SK-N-SH (cell line): Measurements from ENCODE around the gene LATS2. TPM values are rescaled to one million over a fixed set of nuclear protein-coding genes. Genes with fewer than 3 reads are reported as not detected.

Source experiments
- CTCF ChIA-PET: fragments of 300-600, 350-600 bp; formaldehyde crosslinking; extraction: SDS; loops from one replicate; lab custom pipeline; 2021; lab: Yijun Ruan, JAX
- POLR2A ChIA-PET: fragments of 350-600 bp; sonication (Branson Sonifier 250); formaldehyde crosslinking; extraction: SDS; loops from one replicate; lab custom pipeline; 2020; ENCODE audit warnings: antibody characterized with exemption, inconsistent platforms; lab: Yijun Ruan, JAX
- DNase-seq: peaks from one replicate; pipeline ENCODE4 v3.0.0; 2012
- H2AFZ ChIP-seq: fragments of 200-600 bp; sonication (generic); 2 replicates; pipeline ENCODE4 v1.8.1; 2016; ENCODE audit warnings: antibody characterized with exemption, mild to moderate bottlenecking, low read depth
- H3F3A ChIP-seq: fragments of 200-600 bp; sonication (generic); replicated peaks from 2 replicates; pipeline ENCODE3; 2016; ENCODE audit warnings: antibody characterized with exemption, mild to moderate bottlenecking; ENCODE audit not compliant: insufficient read depth
- H3K27ac ChIP-seq, 2 experiments: fragments of 200-500 bp in 1 of 2; fragments of 200-600 bp in 1 of 2; sonication (Bioruptor generic) in 1 of 2; sonication (generic), shearing (Covaris generic) in 1 of 2; 2 replicates each; pipeline versions ENCODE4 v1.5.1 to v1.6.1; 2014 to 2016; ENCODE audit warnings: low read depth in 2 of 2, inconsistent platforms in 1 of 2, low read length in 1 of 2, mild to moderate bottlenecking in 1 of 2, mixed read lengths in 1 of 2
- H3K27me3 ChIP-seq: fragments of 200-600 bp; sonication (generic), shearing (Covaris generic); 2 replicates; pipeline ENCODE4 v1.6.1; 2016; ENCODE audit warnings: mixed run types; ENCODE audit not compliant: insufficient read depth
- H3K36me3 ChIP-seq, 2 experiments: fragments of 200-500 bp in 1 of 2; fragments of 200-600 bp in 1 of 2; sonication (Bioruptor generic) in 1 of 2; sonication (generic) in 1 of 2; replicated peaks in 1 of 2; 2 replicates each; pipeline versions ENCODE3 to v1.5.1; 2014 to 2016; ENCODE audit warnings: low read length in 1 of 2, mild to moderate bottlenecking in 1 of 2; ENCODE audit not compliant: insufficient read depth in 2 of 2, control insufficient read depth in 1 of 2
- H3K4me1 ChIP-seq, 2 experiments: fragments of 200-500 bp in 1 of 2; fragments of 200-600 bp in 1 of 2; sonication (Bioruptor generic) in 1 of 2; sonication (generic), shearing (Covaris generic) in 1 of 2; 2 replicates each; pipeline versions ENCODE4 v1.5.1 to v1.6.1; 2014 to 2016; ENCODE audit warnings: low read depth in 1 of 2, low read length in 1 of 2, mixed run types in 1 of 2; ENCODE audit not compliant: insufficient read depth in 2 of 2, control insufficient read depth in 1 of 2
- H3K4me2 ChIP-seq: fragments of 200-600 bp; sonication (generic), shearing (Covaris generic); 2 replicates; pipeline ENCODE4 v1.6.1; 2017; ENCODE audit warnings: mixed run types
- H3K4me3 ChIP-seq, 2 experiments: fragments of 200-500 bp in 1 of 2; fragments of 200-600 bp in 1 of 2; sonication (Bioruptor generic) in 1 of 2; sonication (generic), shearing (Covaris generic) in 1 of 2; 2 replicates each; pipeline versions ENCODE4 v1.5.1 to v1.8.1; 2014 to 2016; ENCODE audit warnings: low read depth in 2 of 2, inconsistent platforms in 1 of 2, low read length in 1 of 2, mild to moderate bottlenecking in 1 of 2, mixed read lengths in 1 of 2, moderate library complexity in 1 of 2
- H3K79me2 ChIP-seq: fragments of 200-600 bp; sonication (generic); 2 replicates; pipeline ENCODE4 v1.8.1; 2017; ENCODE audit warnings: mild to moderate bottlenecking; ENCODE audit not compliant: insufficient read depth
- H3K9ac ChIP-seq: fragments of 200-600 bp; sonication (generic); 2 replicates; pipeline ENCODE4 v1.6.1; 2017; ENCODE audit warnings: mixed run types
- H3K9me2 ChIP-seq: fragments of 200-600 bp; sonication (generic); 2 replicates; pipeline ENCODE4 v1.6.1; 2017; ENCODE audit warnings: mixed run types
- H3K9me3 ChIP-seq: fragments of 200-600 bp; sonication (generic); 2 replicates; pipeline ENCODE4 v1.6.1; 2017; ENCODE audit warnings: mixed run types, mild to moderate bottlenecking, moderate library complexity
- H4K20me1 ChIP-seq: fragments of 200-600 bp; sonication (generic); 2 replicates; pipeline ENCODE4 v1.6.1; 2017; ENCODE audit warnings: mild to moderate bottlenecking, mixed run types; ENCODE audit not compliant: insufficient read depth
- FOXM1 ChIP-seq: IDR thresholded peaks from 2 replicates; pipeline ENCODE4 v1.4.0; 2012; ENCODE audit warnings: low read depth, mild to moderate bottlenecking
- GABPA ChIP-seq: IDR thresholded peaks from 2 replicates; pipeline ENCODE4 v1.4.0; 2012; ENCODE audit warnings: low read depth, mild to moderate bottlenecking
- IRF3 ChIP-seq: fragments of 150-350 bp; IDR thresholded peaks from 2 replicates; pipeline ENCODE4 v1.6.1; 2016; ENCODE audit warnings: mild to moderate bottlenecking, low read depth, low read length
- JUND ChIP-seq: IDR thresholded peaks from 2 replicates; pipeline ENCODE4 v1.4.0; 2012
- MAX ChIP-seq: IDR thresholded peaks from 2 replicates; pipeline ENCODE4 v1.4.0; 2012; ENCODE audit warnings: low read depth
- MEF2A ChIP-seq: IDR thresholded peaks from 2 replicates; pipeline ENCODE4 v1.4.0; 2012; ENCODE audit warnings: low read depth, borderline replicate concordance
- NFIC ChIP-seq: IDR thresholded peaks from 2 replicates; pipeline ENCODE4 v1.4.0; 2012; ENCODE audit warnings: borderline replicate concordance
- POLR2AphosphoS5 ChIP-seq: IDR thresholded peaks from 2 replicates; pipeline ENCODE4 v1.6.1; 2012; ENCODE audit warnings: low read depth, low read length
- RAD21 ChIP-seq: IDR thresholded peaks from 2 replicates; pipeline ENCODE4 v1.6.1; 2012; ENCODE audit warnings: mild to moderate bottlenecking, low read length
- SMC3 ChIP-seq: IDR thresholded peaks from 2 replicates; pipeline ENCODE4 v1.6.1; 2012; ENCODE audit warnings: low read depth, low read length, improper control_type of control experiment
- TCF12 ChIP-seq: IDR thresholded peaks from 2 replicates; pipeline ENCODE4 v1.4.0; 2012
- ZBTB33 ChIP-seq: IDR thresholded peaks from 2 replicates; pipeline ENCODE4 v1.4.0; 2012; ENCODE audit warnings: low read depth, borderline replicate concordance
- WGBS: methylation state at CpG from one replicate; pipeline ENCODE4 v1.1.6; 2017; ENCODE audit warnings: low lambda C conversion rate; 5-methylcytosine and 5-hydroxymethylcytosine counted together
- polyA plus RNA-seq, 3 experiments: library from polyadenylated mRNA; depleted of rRNA; stranded (reverse); fragments of >200 nt; gene quantifications; 2 replicates each; pipeline ENCODE4 v1.2.3, GENCODE V29; 2012
- TF ChIP-seq, protein P1 (sequence below): fragments of 150-350 bp; IDR thresholded peaks from 2 replicates; pipeline ENCODE4 v1.6.1; 2017; ENCODE audit warnings: antibody characterized with exemption, low read length, low read depth, borderline replicate concordance
- TF ChIP-seq, protein P2 (sequence below): IDR thresholded peaks from 2 replicates; pipeline ENCODE4; 2012

Gene LATS2
- polyA plus RNA-seq, 1 of the 3 experiments (the other 2 are of a cell fraction), result 19.6 TPM

GRCh38 chr13:21088534-21088933, 27.1 kb upstream of the LATS2 start:
- 42% methylated on average over 1 of the region's 1 CpG for WGBS
- H2AFZ ChIP-seq, result no peak overlapping the region
- H4K20me1 ChIP-seq, result no peaks in the 10 kb centered on the region
- TF ChIP-seq GABPA, result no peak
- no peaks in the 10 kb centered on the region for H3K27me3 ChIP-seq
- no peak overlapping the region for H3K27ac ChIP-seq
- no peaks in the 10 kb centered on the region for H3K9me2 ChIP-seq
- DNase-seq, result no peak
- no peaks in the 10 kb centered on the region for H3F3A ChIP-seq
- no peak overlapping the region for H3K4me2 ChIP-seq
- H3K4me1 ChIP-seq, result no peaks in the 10 kb centered on the region
- H3K9ac ChIP-seq, result no peak overlapping the region
- ChIA-PET POLR2A (no interaction called here), CTCF (interaction anchor here (1.0 kb wide), 1 partner anchor 145 kb away, joined by 4 read pairs; no protein-coding TSS in a partner anchor)
- H3K9me3 ChIP-seq, result no peaks in the 10 kb centered on the region
- H3K36me3 ChIP-seq, result no peaks in the 10 kb centered on the region
- H3K79me2 ChIP-seq, result no peaks in the 10 kb centered on the region
- no peak overlapping the region for H3K4me3 ChIP-seq

- POLR2A ChIA-PET, result no interaction called here
- Histone ChIP-seq H2AFZ (no peak overlapping the region), H4K20me1 (no peaks in the 10 kb centered on the region), H3K4me3 (no peak overlapping the region), H3K4me2 (no peak overlapping the region), H3K4me1 (no peaks in the 10 kb centered on the region), H3F3A (no peaks in the 10 kb centered on the region), H3K9ac (no peak overlapping the region), H3K27me3 (no peaks in the 10 kb centered on the region), H3K27ac (no peak overlapping the region), H3K9me3 (no peaks in the 10 kb centered on the region), H3K36me3 (no peaks in the 10 kb centered on the region), H3K79me2 (no peaks in the 10 kb centered on the region), H3K9me2 (no peaks in the 10 kb centered on the region)
- CTCF ChIA-PET, result no interaction called here
- 66% methylated on average over 2 of the region's 2 CpGs for WGBS
- TF ChIP-seq, protein P1, sequence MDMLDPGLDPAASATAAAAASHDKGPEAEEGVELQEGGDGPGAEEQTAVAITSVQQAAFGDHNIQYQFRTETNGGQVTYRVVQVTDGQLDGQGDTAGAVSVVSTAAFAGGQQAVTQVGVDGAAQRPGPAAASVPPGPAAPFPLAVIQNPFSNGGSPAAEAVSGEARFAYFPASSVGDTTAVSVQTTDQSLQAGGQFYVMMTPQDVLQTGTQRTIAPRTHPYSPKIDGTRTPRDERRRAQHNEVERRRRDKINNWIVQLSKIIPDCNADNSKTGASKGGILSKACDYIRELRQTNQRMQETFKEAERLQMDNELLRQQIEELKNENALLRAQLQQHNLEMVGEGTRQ, result no peak
- TF ChIP-seq MAX (no peak), MEF2A (no peak)
- DNase-seq, result no peak
Observed at GRCh38 chr13:21086929-21087328, 25.5 kb upstream of the LATS2 start.

DNA sequence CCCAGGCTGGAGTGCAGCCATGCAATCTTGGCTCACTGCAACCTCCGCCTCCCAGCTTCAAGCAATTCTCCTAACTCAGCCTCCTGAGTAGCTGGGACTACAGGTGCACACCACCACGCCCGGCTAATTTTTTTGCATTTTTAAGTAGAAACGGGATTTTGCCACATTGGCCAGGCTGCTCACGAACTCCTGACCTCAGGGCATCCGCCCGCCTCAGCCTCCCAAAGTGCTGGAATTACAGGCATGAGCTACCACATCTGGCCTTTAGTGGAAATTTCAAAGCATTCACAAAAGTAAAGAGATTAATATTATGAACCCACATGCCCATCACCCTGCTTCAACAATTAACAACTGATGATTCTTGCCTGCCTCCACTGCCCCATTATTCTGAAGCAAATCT, 20.5 kb upstream of the LATS2 start:
- no peaks in the 10 kb centered on the region for H3K79me2 ChIP-seq
- TF ChIP-seq GABPA (no peak), FOXM1 (no peak), NFIC (no peak), POLR2AphosphoS5 (no peak), TCF12 (no peak), SMC3 (no peak), RAD21 (no peak), IRF3 (no peak), JUND (no peak), ZBTB33 (no peak), MAX (no peak)
- TF ChIP-seq, protein P2, sequence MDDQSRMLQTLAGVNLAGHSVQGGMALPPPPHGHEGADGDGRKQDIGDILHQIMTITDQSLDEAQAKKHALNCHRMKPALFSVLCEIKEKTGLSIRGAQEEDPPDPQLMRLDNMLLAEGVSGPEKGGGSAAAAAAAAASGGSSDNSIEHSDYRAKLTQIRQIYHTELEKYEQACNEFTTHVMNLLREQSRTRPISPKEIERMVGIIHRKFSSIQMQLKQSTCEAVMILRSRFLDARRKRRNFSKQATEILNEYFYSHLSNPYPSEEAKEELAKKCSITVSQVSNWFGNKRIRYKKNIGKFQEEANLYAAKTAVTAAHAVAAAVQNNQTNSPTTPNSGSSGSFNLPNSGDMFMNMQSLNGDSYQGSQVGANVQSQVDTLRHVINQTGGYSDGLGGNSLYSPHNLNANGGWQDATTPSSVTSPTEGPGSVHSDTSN, result no peak
- TF ChIP-seq, all 33 proteins: peak for 0
- Histone ChIP-seq H3K9me3 (no peaks in the 10 kb centered on the region), H3F3A (peaks cover 16% of the 10 kb centered on the region), H3K4me3 (no peak overlapping the region), H3K4me1 (peaks cover 0 to 8% of the 10 kb centered on the region in 2 experiments; a peak in 2 of 4 replicates), H3K4me2 (no peak overlapping the region), H4K20me1 (no peaks in the 10 kb centered on the region), H3K9me2 (no peaks in the 10 kb centered on the region), H3K27ac (no peak overlapping the region), H3K27me3 (no peaks in the 10 kb centered on the region), H3K36me3 (no peaks in the 10 kb centered on the region), H3K9ac (no peak overlapping the region), H2AFZ (no peak overlapping the region)
- DNase-seq, result no peak
- WGBS, result 75% methylated on average over 7 of the region's 7 CpGs
- ChIA-PET POLR2A (no interaction called here), CTCF (no interaction called here)
